RWPE2 (cell line): ENCODE measurements around the gene PADI6.
A peak's percentile ranks its signal among the peaks of the same experiment; 100 is the strongest.

ENCODE experiments used
- ATAC-seq: fragments of 200-7000 bp; cut with Tn5 transposase; 3 replicates; pipeline ENCODE4 v1.9.1; 2021; ENCODE audit warnings: low read depth
- DNase-seq: peaks from one replicate; pipeline ENCODE4 v3.0.0-alpha.2; 2020; ENCODE audit warnings: low spot score
- H3K27ac ChIP-seq: fragments of 450-650 bp; 2 replicates; pipeline ENCODE4 v1.5.1; 2017; ENCODE audit warnings: mild to moderate bottlenecking; ENCODE audit not compliant: poor library complexity, severe bottlenecking
- H3K27me3 ChIP-seq: fragments of 250-450 bp; sonication (Bioruptor Pico); 2 replicates; pipeline ENCODE4 v1.5.1; 2021; ENCODE audit warnings: mild to moderate bottlenecking, moderate library complexity; ENCODE audit not compliant: insufficient read depth, poor library complexity, severe bottlenecking
- H3K36me3 ChIP-seq: fragments of 250-450 bp; sonication (Bioruptor Pico); 2 replicates; pipeline ENCODE4 v1.5.1; 2020; ENCODE audit warnings: low read depth, mild to moderate bottlenecking, moderate library complexity
- H3K4me1 ChIP-seq: fragments of 250-450 bp; sonication (Bioruptor Pico); 2 replicates; pipeline ENCODE4 v1.5.1; 2021; ENCODE audit warnings: mild to moderate bottlenecking, moderate library complexity; ENCODE audit not compliant: insufficient read depth, poor library complexity, severe bottlenecking
- H3K4me3 ChIP-seq: fragments of 250-450 bp; sonication (Bioruptor Pico); 2 replicates; pipeline ENCODE4 v1.5.1; 2021; ENCODE audit warnings: mild to moderate bottlenecking, moderate library complexity; ENCODE audit not compliant: severe bottlenecking
- H3K9me3 ChIP-seq: fragments of 250-450 bp; sonication (Bioruptor Pico); 2 replicates; pipeline ENCODE4 v1.5.1; 2021; ENCODE audit warnings: mild to moderate bottlenecking, moderate library complexity; ENCODE audit not compliant: severe bottlenecking
- CTCF ChIP-seq: fragments of 450-650 bp; IDR thresholded peaks from one replicate; pipeline ENCODE4 v1.5.1; 2017; ENCODE audit warnings: mild to moderate bottlenecking, moderate library complexity; ENCODE audit not compliant: poor library complexity, severe bottlenecking

PADI6 gene

GRCh38 chr1:17335821-17336710 lies 35.9 kb upstream of the PADI6 start:
- no peak overlapping the region for H3K4me3 ChIP-seq
- no peaks in the 10 kb centered on the region for H3K9me3 ChIP-seq
- no peaks in the 10 kb centered on the region for H3K36me3 ChIP-seq
- H3K27me3 ChIP-seq = no peaks in the 10 kb centered on the region
- TF ChIP-seq CTCF = peak; percentile 95
- DNase-seq (peak; percentile 85), ATAC-seq (peak; percentile 85)
- peaks cover 5% of the 10 kb centered on the region for H3K4me1 ChIP-seq
- H3K27ac ChIP-seq = no peak overlapping the region

- H3K9me3 ChIP-seq = no peaks in the 10 kb centered on the region
- no peak for TF ChIP-seq CTCF
- no peaks in the 10 kb centered on the region for H3K27me3 ChIP-seq
- DNase-seq = no peak
- ATAC-seq = no peak
- no peaks in the 10 kb centered on the region for H3K36me3 ChIP-seq
- H3K4me1 ChIP-seq = peaks cover 5% of the 10 kb centered on the region
- H3K27ac ChIP-seq = no peak overlapping the region
- no peak overlapping the region for H3K4me3 ChIP-seq
Observed at GRCh38 chr1:17338706-17339493, 33.1 kb upstream of the PADI6 start.

- Histone ChIP-seq H3K4me3 (no peak overlapping the region), H3K9me3 (no peaks in the 10 kb centered on the region), H3K4me1 (peaks cover 5% of the 10 kb centered on the region), H3K27me3 (no peaks in the 10 kb centered on the region), H3K27ac (peak overlapping the region; percentile 7), H3K36me3 (no peaks in the 10 kb centered on the region)
- no peak for DNase-seq
- ATAC-seq = no peak
- no peak for TF ChIP-seq CTCF
Observed at GRCh38 chr1:17339521-17339920, 32.5 kb upstream of the PADI6 start.

- Histone ChIP-seq H3K27ac (peak overlapping the region; percentile 7), H3K9me3 (no peaks in the 10 kb centered on the region), H3K4me3 (no peak overlapping the region), H3K36me3 (no peaks in the 10 kb centered on the region), H3K27me3 (no peaks in the 10 kb centered on the region), H3K4me1 (peaks cover 5% of the 10 kb centered on the region)
- DNase-seq (no peak), ATAC-seq (peak; percentile 78)
- TF ChIP-seq CTCF = no peak
Observed at GRCh38 chr1:17340358-17340757, 31.6 kb upstream of the PADI6 start.
